Colonic mucosa (tissue), 4 donors: Measurements from ENCODE around the gene GPR156. TPM values are rescaled to one million over a fixed set of nuclear protein-coding genes. Genes with fewer than 3 reads are reported as not detected.
A peak's percentile ranks its signal among the peaks of the same experiment; 100 is the strongest.
"Not testable (repeated sequence)": the region's sequence is repeated elsewhere in the genome, so short reads cannot be mapped to it uniquely, and the experiment has no call there.

ENCODE experiments used
- DNase-seq: peaks from one replicate; pipeline ENCODE4 v3.0.0-alpha.2; 2020
- H3K27ac ChIP-seq: fragments of 200-600 bp; one replicate; pipeline ENCODE4 v1.8.0; 2021
- H3K27me3 ChIP-seq: fragments of 200-600 bp; one replicate; pipeline ENCODE4 v1.8.0; 2021
- H3K36me3 ChIP-seq: fragments of 200-600 bp; one replicate; pipeline ENCODE4 v1.8.0; 2021
- H3K4me1 ChIP-seq: fragments of 200-600 bp; one replicate; pipeline ENCODE4 v1.8.0; 2021; ENCODE audit warnings: mild to moderate bottlenecking
- H3K4me3 ChIP-seq: fragments of 200-600 bp; one replicate; pipeline ENCODE4 v1.8.0; 2021
- H3K9ac ChIP-seq, 2 donors: one replicate each; pipeline ENCODE4 v1.7.0; 2013; ENCODE audit warnings: control low read depth in 2 of 2, low read depth in 2 of 2, low read length in 2 of 2
- H3K9me3 ChIP-seq: fragments of 200-600 bp; one replicate; pipeline ENCODE4 v1.8.0; 2021
- CTCF ChIP-seq: fragments of 200-600 bp; IDR thresholded peaks from one replicate; pipeline ENCODE4 v1.8.0; 2022; ENCODE audit warnings: antibody characterized with exemption, mild to moderate bottlenecking
- intact Hi-C: fragments of 100-400 bp; cut with DNase I; formaldehyde crosslinking; loops from one replicate; pipeline ENCODE4 v1.14.1; 2022
- total RNA-seq, 2 donors: library from RNA; stranded (reverse); fragmentation: NEBNext Ultra II Directional in 1 of 2; extraction: Animal tissue kit (Norgen Biotek cat#: 25700) in 1 of 2; gene quantifications; one replicate each; pipeline ENCODE4 v1.2.1, GENCODE V29; 2021
- donor health status: healthy.
- donor health status: DM: no; HTN: no; CAD: no.
- donor health status: DM: no; HTN: no; CAD: no.

GPR156 gene
- total RNA-seq, 2 donors from 2014 or later, result 0.07 TPM; not detected in 1

GRCh38 chr3:120299403-120299802 is 14.4 kb upstream of the GPR156 start:
- Histone ChIP-seq H3K9ac (no peak overlapping the region), H3K27ac (no peak overlapping the region), H3K4me3 (no peak overlapping the region), H3K4me1 (no peaks in the 10 kb centered on the region), H3K36me3 (no peaks in the 10 kb centered on the region), H3K9me3 (no peaks in the 10 kb centered on the region), H3K27me3 (no peaks in the 10 kb centered on the region)
- no peak for TF ChIP-seq CTCF
- intact Hi-C loops, result no loop called here
- DNase-seq, result no peak

GRCh38 chr3:120298996-120299395 is 14.0 kb upstream of the GPR156 start:
- DNase-seq, result no peak
- intact Hi-C loops, result no loop called here
- H3K9me3 ChIP-seq, result no peaks in the 10 kb centered on the region
- H3K27me3 ChIP-seq, result no peaks in the 10 kb centered on the region
- no peaks in the 10 kb centered on the region for H3K36me3 ChIP-seq
- TF ChIP-seq CTCF, result no peak
- H3K27ac ChIP-seq, result no peak overlapping the region
- no peaks in the 10 kb centered on the region for H3K4me1 ChIP-seq
- no peak overlapping the region for H3K4me3 ChIP-seq
- no peak overlapping the region for H3K9ac ChIP-seq

GRCh38 chr3:120291552-120291951 is 6.5 kb upstream of the GPR156 start:
- H3K36me3 ChIP-seq, H3K9me3 ChIP-seq, intact Hi-C loops, H3K4me1 ChIP-seq, H3K27ac ChIP-seq, DNase-seq, H3K9ac ChIP-seq, H3K4me3 ChIP-seq, H3K27me3 ChIP-seq: not testable (repeated sequence)

- TF ChIP-seq CTCF, result no peak
- no peak for DNase-seq
Measured at GRCh38 chr3:120289636-120290035, 4.6 kb upstream of the GPR156 start.

GRCh38 chr3:120286465-120286864 is 1.4 kb upstream of the GPR156 start:
- Histone ChIP-seq H3K27ac (no peak overlapping the region), H3K9ac (no peak overlapping the region), H3K9me3 (no peaks in the 10 kb centered on the region), H3K4me3 (no peak overlapping the region), H3K36me3 (no peaks in the 10 kb centered on the region), H3K27me3 (peaks cover 8% of the 10 kb centered on the region), H3K4me1 (no peaks in the 10 kb centered on the region)
- no peak for DNase-seq
- TF ChIP-seq CTCF, result no peak
- intact Hi-C loops, result no loop called here

More at GRCh38 chr3:120289636-120290035, 4.6 kb upstream of the GPR156 start:
- Histone ChIP-seq H3K4me1 (no peaks in the 10 kb centered on the region), H3K27me3 (peaks cover 8% of the 10 kb centered on the region), H3K9me3 (no peaks in the 10 kb centered on the region), H3K36me3 (no peaks in the 10 kb centered on the region), H3K27ac (no peak overlapping the region), H3K9ac (no peak overlapping the region), H3K4me3 (no peak overlapping the region)
- intact Hi-C loops, result no loop called here

GRCh38 chr3:120285508-120285841 is 453 bp upstream of the GPR156 start:
- Histone ChIP-seq H3K27me3 (peaks cover 8% of the 10 kb centered on the region), H3K9ac (no peak overlapping the region), H3K4me3 (peak overlapping the region; percentile 23), H3K27ac (no peak overlapping the region), H3K9me3 (no peaks in the 10 kb centered on the region), H3K36me3 (no peaks in the 10 kb centered on the region), H3K4me1 (no peaks in the 10 kb centered on the region)
- no peak for TF ChIP-seq CTCF
- DNase-seq, result no peak
- intact Hi-C loops, result no loop called here
